Natural killer cell (primary cell): Measurements from ENCODE around the gene FOXI2. TPM values are rescaled to one million over a fixed set of nuclear protein-coding genes. Genes with fewer than 3 reads are reported as not detected.

Experiments used
- ATAC-seq, 3 donors: fragments of 150-1000 bp in 2 of 3; fragments of 200-7000 bp in 1 of 3; cut with Tn5 transposase; 1 replicate in 1 of 3; 2 replicates in 2 of 3; pipeline ENCODE4 v1.10.0; 2021; ENCODE audit warnings: mild to moderate bottlenecking in 2 of 3, moderate library complexity in 2 of 3
- DNase-seq, 2 donors: peaks; one replicate each; pipeline versions ENCODE4 v3.0.0 to v3.0.0-alpha.2; 2013 to 2021; ENCODE audit warnings: mixed read lengths in 1 of 2
- H3K27ac ChIP-seq: one replicate; pipeline ENCODE4 v1.5.1; 2013; ENCODE audit warnings: mild to moderate bottlenecking, low read length
- H3K27me3 ChIP-seq: one replicate; pipeline ENCODE4 v1.6.1; 2013; ENCODE audit warnings: low read length; ENCODE audit not compliant: control insufficient read depth, insufficient read depth
- H3K36me3 ChIP-seq: one replicate; pipeline ENCODE4 v1.6.1; 2013; ENCODE audit warnings: low read length; ENCODE audit not compliant: control insufficient read depth, insufficient read depth
- H3K4me1 ChIP-seq: one replicate; pipeline ENCODE4 v1.6.1; 2013; ENCODE audit warnings: low read length; ENCODE audit not compliant: control insufficient read depth, insufficient read depth
- H3K4me3 ChIP-seq: one replicate; pipeline ENCODE4 v1.5.1; 2013; ENCODE audit warnings: low read length
- H3K9me3 ChIP-seq: one replicate; pipeline ENCODE4 v1.6.1; 2013; ENCODE audit warnings: low read length; ENCODE audit not compliant: control insufficient read depth, insufficient read depth
- H3K27ac Mint-ChIP-seq, 2 donors: one replicate each; pipeline ENCODE4 v1.8.0; 2022; ENCODE audit warnings: mild to moderate bottlenecking in 2 of 2, mixed read lengths in 2 of 2, moderate library complexity in 1 of 2
- H3K27me3 Mint-ChIP-seq, 2 donors: one replicate each; pipeline ENCODE4 v1.8.0; 2022; ENCODE audit warnings: low read depth in 2 of 2, mixed read lengths in 2 of 2
- H3K36me3 Mint-ChIP-seq: one replicate; pipeline ENCODE4 v1.8.0; 2022; ENCODE audit warnings: mixed read lengths
- H3K4me1 Mint-ChIP-seq, 2 donors: one replicate each; pipeline ENCODE4 v1.8.0; 2022; ENCODE audit warnings: mixed read lengths in 2 of 2
- H3K4me3 Mint-ChIP-seq: one replicate; pipeline ENCODE4 v1.8.0; 2022; ENCODE audit warnings: mild to moderate bottlenecking, moderate library complexity, mixed read lengths
- H3K9me3 Mint-ChIP-seq, 2 donors: one replicate each; pipeline ENCODE4 v1.8.0; 2022; ENCODE audit warnings: mixed read lengths in 2 of 2
- WGBS: methylation state at CpG from one replicate; pipeline ENCODE4 v1.1.7; 2013; ENCODE audit warnings: missing lambda C conversion rate; ENCODE audit not compliant: insufficient coverage; 5-methylcytosine and 5-hydroxymethylcytosine counted together
- intact Hi-C: fragments of 100-400 bp; cut with micrococcal nuclease; formaldehyde crosslinking; loops from one replicate; pipeline ENCODE4 v1.14.2; 2022
- total RNA-seq, 4 donors: library from RNA; stranded (reverse); fragments of 120-200 nt in 1 of 4; gene quantifications; one replicate each; pipeline versions ENCODE4 v1.2.3 to v1.2.4, GENCODE V29; 2013 to 2022
- TF ChIP-seq, protein P1 (sequence below): fragments of 200-600 bp; IDR thresholded peaks from one replicate; pipeline ENCODE4 v1.8.0; 2022; ENCODE audit warnings: antibody characterized with exemption

The FOXI2 gene
- total RNA-seq, 3 donors from 2014 or later (not counting 1 experiment from before 2014, with no cell fraction given): not detected

- no peak overlapping the region for H3K27ac ChIP-seq
- H3K4me3 ChIP-seq: no peak overlapping the region
- no peaks in the 10 kb centered on the region for H3K9me3 Mint-ChIP-seq
- WGBS: 89% methylated on average over 6 of the region's 6 CpGs
- H3K4me1 ChIP-seq: no peaks in the 10 kb centered on the region
- no peaks in the 10 kb centered on the region for H3K27me3 ChIP-seq
- ATAC-seq (no peak), DNase-seq (no peak)
- H3K36me3 ChIP-seq: no peaks in the 10 kb centered on the region
- H3K4me1 Mint-ChIP-seq: no peaks in the 10 kb centered on the region
- TF ChIP-seq, protein P1, sequence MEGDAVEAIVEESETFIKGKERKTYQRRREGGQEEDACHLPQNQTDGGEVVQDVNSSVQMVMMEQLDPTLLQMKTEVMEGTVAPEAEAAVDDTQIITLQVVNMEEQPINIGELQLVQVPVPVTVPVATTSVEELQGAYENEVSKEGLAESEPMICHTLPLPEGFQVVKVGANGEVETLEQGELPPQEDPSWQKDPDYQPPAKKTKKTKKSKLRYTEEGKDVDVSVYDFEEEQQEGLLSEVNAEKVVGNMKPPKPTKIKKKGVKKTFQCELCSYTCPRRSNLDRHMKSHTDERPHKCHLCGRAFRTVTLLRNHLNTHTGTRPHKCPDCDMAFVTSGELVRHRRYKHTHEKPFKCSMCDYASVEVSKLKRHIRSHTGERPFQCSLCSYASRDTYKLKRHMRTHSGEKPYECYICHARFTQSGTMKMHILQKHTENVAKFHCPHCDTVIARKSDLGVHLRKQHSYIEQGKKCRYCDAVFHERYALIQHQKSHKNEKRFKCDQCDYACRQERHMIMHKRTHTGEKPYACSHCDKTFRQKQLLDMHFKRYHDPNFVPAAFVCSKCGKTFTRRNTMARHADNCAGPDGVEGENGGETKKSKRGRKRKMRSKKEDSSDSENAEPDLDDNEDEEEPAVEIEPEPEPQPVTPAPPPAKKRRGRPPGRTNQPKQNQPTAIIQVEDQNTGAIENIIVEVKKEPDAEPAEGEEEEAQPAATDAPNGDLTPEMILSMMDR: no peak
- intact Hi-C loops: no loop called here
- H3K27me3 Mint-ChIP-seq: peaks cover 3 to 12% of the 10 kb centered on the region in 2 donors
- no peak overlapping the region for H3K4me3 Mint-ChIP-seq
- no peaks in the 10 kb centered on the region for H3K36me3 Mint-ChIP-seq
- no peak overlapping the region for H3K27ac Mint-ChIP-seq
- no peaks in the 10 kb centered on the region for H3K9me3 ChIP-seq
Observed at GRCh38 chr10:127745861-127746260, 8.9 kb downstream of the FOXI2 start.

DNA sequence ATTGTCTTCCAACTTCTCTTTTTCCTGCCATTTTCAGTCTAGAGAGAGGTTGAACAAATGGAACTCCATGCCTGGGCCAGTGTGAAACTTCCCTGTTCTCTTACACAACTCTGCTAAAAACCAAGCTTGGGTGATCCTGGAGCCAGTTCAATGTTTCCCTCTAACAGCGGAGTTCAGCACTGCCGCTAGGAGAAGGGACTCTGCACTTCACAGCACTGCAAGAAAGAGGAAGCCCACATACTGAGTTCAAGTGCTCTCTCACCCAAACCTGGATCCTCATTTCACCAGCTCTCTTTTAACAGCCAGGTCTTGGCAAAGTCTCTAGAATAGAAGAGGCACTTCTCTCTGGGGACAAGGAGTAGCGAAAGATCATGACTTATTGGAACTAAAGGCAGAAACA lies 18.8 kb downstream of the FOXI2 start:
- Histone ChIP-seq H3K36me3 (no peaks in the 10 kb centered on the region), H3K9me3 (no peaks in the 10 kb centered on the region), H3K4me3 (no peak overlapping the region), H3K4me1 (no peaks in the 10 kb centered on the region), H3K27me3 (no peaks in the 10 kb centered on the region), H3K27ac (no peak overlapping the region)
- Mint-ChIP-seq H3K27me3 (peaks cover 20 to 25% of the 10 kb centered on the region in 2 donors), H3K9me3 (no peaks in the 10 kb centered on the region), H3K4me1 (no peaks in the 10 kb centered on the region), H3K27ac (no peak overlapping the region), H3K36me3 (no peaks in the 10 kb centered on the region), H3K4me3 (no peak overlapping the region)
- DNase-seq (no peak), ATAC-seq (peak in 1 of 3 donors; percentile 21)
- TF ChIP-seq, protein P1: no peak
- intact Hi-C loops: no loop called here
- 32% methylated on average over 3 of the region's 3 CpGs for WGBS

- Mint-ChIP-seq H3K4me1 (no peaks in the 10 kb centered on the region), H3K27ac (no peak overlapping the region), H3K27me3 (peaks cover 21 to 22% of the 10 kb centered on the region in 2 donors), H3K4me3 (no peak overlapping the region), H3K36me3 (no peaks in the 10 kb centered on the region), H3K9me3 (no peaks in the 10 kb centered on the region)
- WGBS: 100% methylated on average over 1 of the region's 2 CpGs
- intact Hi-C loops: no loop called here
- H3K27me3 ChIP-seq: no peaks in the 10 kb centered on the region
- H3K9me3 ChIP-seq: no peaks in the 10 kb centered on the region
- TF ChIP-seq, protein P1: no peak
- no peak for DNase-seq
- H3K4me3 ChIP-seq: no peak overlapping the region
- no peaks in the 10 kb centered on the region for H3K4me1 ChIP-seq
- H3K27ac ChIP-seq: no peak overlapping the region
- H3K36me3 ChIP-seq: no peaks in the 10 kb centered on the region
- no peak for ATAC-seq
Observed at GRCh38 chr10:127756264-127756663, 19.3 kb downstream of the FOXI2 start.

GRCh38 chr10:127757033-127757432 lies 20.0 kb downstream of the FOXI2 start:
- TF ChIP-seq, protein P1: no peak
- Histone ChIP-seq H3K36me3 (no peaks in the 10 kb centered on the region), H3K9me3 (no peaks in the 10 kb centered on the region), H3K4me3 (no peak overlapping the region), H3K4me1 (no peaks in the 10 kb centered on the region), H3K27me3 (no peaks in the 10 kb centered on the region), H3K27ac (no peak overlapping the region)
- 89% methylated on average over 7 of the region's 7 CpGs for WGBS
- no peak overlapping the region for H3K27ac Mint-ChIP-seq
- no peaks in the 10 kb centered on the region for H3K36me3 Mint-ChIP-seq
- no peak overlapping the region for H3K4me3 Mint-ChIP-seq
- ATAC-seq: no peak
- intact Hi-C loops: no loop called here
- H3K27me3 Mint-ChIP-seq: peaks cover 27 to 29% of the 10 kb centered on the region in 2 donors
- no peaks in the 10 kb centered on the region for H3K4me1 Mint-ChIP-seq
- no peaks in the 10 kb centered on the region for H3K9me3 Mint-ChIP-seq
- DNase-seq: no peak
